HG02588 (cell line): ENCODE measurements around the gene GTPBP3.

Source experiments
- ATAC-seq: cut with Tn5 transposase; IDR thresholded peaks from one replicate; pipeline ENCODE4 v1.9.1; 2021; ENCODE audit warnings: mild to moderate bottlenecking, moderate library complexity; ENCODE audit not compliant: unreplicated experiment

GTPBP3 gene

GRCh38 chr19:17327654-17328516 is 9.5 kb upstream of the GTPBP3 start:
- no peak for ATAC-seq

GRCh38 chr19:17328517-17329365 is 8.6 kb upstream of the GTPBP3 start:
- ATAC-seq: no peak

GRCh38 chr19:17329366-17330261 is 7.7 kb upstream of the GTPBP3 start:
- no peak for ATAC-seq

GRCh38 chr19:17330262-17331044 is 6.9 kb upstream of the GTPBP3 start:
- ATAC-seq: no peak

GRCh38 chr19:17331045-17331558 is 6.3 kb upstream of the GTPBP3 start:
- ATAC-seq: no peak

- ATAC-seq: no peak
Observed at GRCh38 chr19:17332360-17332676, 5.0 kb upstream of the GTPBP3 start.

GRCh38 chr19:17332677-17333581 is 4.4 kb upstream of the GTPBP3 start:
- no peak for ATAC-seq

- ATAC-seq: peak; percentile 2
Observed at GRCh38 chr19:17333611-17334413, 3.5 kb upstream of the GTPBP3 start.

- ATAC-seq: peak; percentile 35
Observed at GRCh38 chr19:17334414-17335409, 2.6 kb upstream of the GTPBP3 start, which contains the start of gene ANO8. Gene ANO8 (minus strand): TSS chr19:17334855. CDS start chr19:17334670, 185 bp downstream.

GRCh38 chr19:17335575-17335974 is 1.8 kb upstream of the GTPBP3 start:
- ATAC-seq: no peak

- ATAC-seq: no peak
Observed at GRCh38 chr19:17337675-17338432, 501 bp downstream of the GTPBP3 start.

- ATAC-seq: no peak
Observed at GRCh38 chr19:17338433-17339078, 1.2 kb downstream of the GTPBP3 start.

- ATAC-seq: no peak
Observed at GRCh38 chr19:17339088-17339741, 1.9 kb downstream of the GTPBP3 start.

GRCh38 chr19:17340302-17340870 is 3.0 kb downstream of the GTPBP3 start:
- no peak for ATAC-seq

GRCh38 chr19:17340871-17341357 is 3.6 kb downstream of the GTPBP3 start:
- ATAC-seq: no peak
